Adrenal gland (tissue), 5 donors: ENCODE measurements around the gene PRSS53.

ENCODE experiments used
- POLR2A ChIP-seq, 2 donors: fragments of 450-650 bp; IDR thresholded peaks; one replicate each; pipeline ENCODE4 v1.6.1; 2017; ENCODE audit warnings: antibody characterized with exemption in 2 of 2, mild to moderate bottlenecking in 2 of 2, moderate library complexity in 1 of 2
- TF ChIP-seq, protein P1 (sequence below), 6 experiments: fragments of 450-650 bp in 4 of 6; fragments of 200-600 bp in 2 of 6; sonication (generic) in 1 of 6; IDR thresholded peaks; 1 replicate in 5 of 6; 2 replicates in 1 of 6; pipeline versions ENCODE4 v1.5.1 to v1.8.0; 2016 to 2021; ENCODE audit warnings: antibody characterized with exemption in 6 of 6, mild to moderate bottlenecking in 2 of 6, moderate library complexity in 1 of 6
- donor health status: DM: no; HTN: no; CAD: no.

GRCh38 chr16:31080035-31080629, 8.6 kb downstream of the PRSS53 start:
- no peak for TF ChIP-seq POLR2A (IDR thresholded peaks at IDR 0.05)
- TF ChIP-seq, protein P1, sequence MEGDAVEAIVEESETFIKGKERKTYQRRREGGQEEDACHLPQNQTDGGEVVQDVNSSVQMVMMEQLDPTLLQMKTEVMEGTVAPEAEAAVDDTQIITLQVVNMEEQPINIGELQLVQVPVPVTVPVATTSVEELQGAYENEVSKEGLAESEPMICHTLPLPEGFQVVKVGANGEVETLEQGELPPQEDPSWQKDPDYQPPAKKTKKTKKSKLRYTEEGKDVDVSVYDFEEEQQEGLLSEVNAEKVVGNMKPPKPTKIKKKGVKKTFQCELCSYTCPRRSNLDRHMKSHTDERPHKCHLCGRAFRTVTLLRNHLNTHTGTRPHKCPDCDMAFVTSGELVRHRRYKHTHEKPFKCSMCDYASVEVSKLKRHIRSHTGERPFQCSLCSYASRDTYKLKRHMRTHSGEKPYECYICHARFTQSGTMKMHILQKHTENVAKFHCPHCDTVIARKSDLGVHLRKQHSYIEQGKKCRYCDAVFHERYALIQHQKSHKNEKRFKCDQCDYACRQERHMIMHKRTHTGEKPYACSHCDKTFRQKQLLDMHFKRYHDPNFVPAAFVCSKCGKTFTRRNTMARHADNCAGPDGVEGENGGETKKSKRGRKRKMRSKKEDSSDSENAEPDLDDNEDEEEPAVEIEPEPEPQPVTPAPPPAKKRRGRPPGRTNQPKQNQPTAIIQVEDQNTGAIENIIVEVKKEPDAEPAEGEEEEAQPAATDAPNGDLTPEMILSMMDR (IDR thresholded peaks at IDR 0.05): no peak
